Stimulated activated CD8-positive, alpha-beta memory T cell treated with anti-CD3 and anti-CD28 coated beads, Interleukin-7, amount 100 ng/mL, for 48 hours (primary cell): ENCODE data around the gene MALT1.
A peak's percentile ranks its signal among the peaks of the same experiment; 100 is the strongest.

ENCODE experiments used
- DNase-seq, 2 donors: peaks; one replicate each; pipeline ENCODE4 v3.0.0-alpha.2; 2020; ENCODE audit warnings: low read depth in 1 of 2; ENCODE audit errors: extremely low read depth in 1 of 2

MALT1 gene

GRCh38 chr18:58687871-58688308 lies 16.6 kb downstream of the MALT1 start:
- peak in 1 of 2 donors; percentile 51 for DNase-seq

GRCh38 chr18:58690259-58690658 lies 19.0 kb downstream of the MALT1 start:
- no peak for DNase-seq

GRCh38 chr18:58691256-58691655 lies 20.0 kb downstream of the MALT1 start:
- DNase-seq: no peak

- no peak for DNase-seq
These were observed 21.3 kb downstream of the MALT1 start for GRCh38 chr18:58692422-58693185.

GRCh38 chr18:58694221-58694620 lies 23.0 kb downstream of the MALT1 start:
- no peak for DNase-seq

- DNase-seq: no peak
These were observed 23.6 kb downstream of the MALT1 start for GRCh38 chr18:58694720-58695468.

GRCh38 chr18:58695772-58696171 lies 24.5 kb downstream of the MALT1 start:
- no peak for DNase-seq

GRCh38 chr18:58697146-58697545 lies 25.9 kb downstream of the MALT1 start:
- no peak for DNase-seq

- no peak for DNase-seq
These were observed 27.5 kb downstream of the MALT1 start for GRCh38 chr18:58698701-58699193.

- DNase-seq: no peak
These were observed 28.3 kb downstream of the MALT1 start for GRCh38 chr18:58699551-58699950.

GRCh38 chr18:58700209-58700608 lies 28.9 kb downstream of the MALT1 start:
- no peak for DNase-seq

GRCh38 chr18:58712930-58713329 lies 41.7 kb downstream of the MALT1 start:
- no peak for DNase-seq

- DNase-seq: no peak
These were observed 43.0 kb downstream of the MALT1 start for GRCh38 chr18:58714259-58714658.

GRCh38 chr18:58714821-58715220 lies 43.6 kb downstream of the MALT1 start:
- no peak for DNase-seq

GRCh38 chr18:58715540-58715939 lies 44.3 kb downstream of the MALT1 start:
- DNase-seq: no peak

- DNase-seq: no peak
These were observed 44.9 kb downstream of the MALT1 start for GRCh38 chr18:58716060-58716756.

- DNase-seq: no peak
These were observed 50.4 kb downstream of the MALT1 start for GRCh38 chr18:58721566-58722239.

GRCh38 chr18:58723810-58724602 lies 52.7 kb downstream of the MALT1 start:
- DNase-seq: no peak

- DNase-seq: no peak
These were observed 55.4 kb downstream of the MALT1 start for GRCh38 chr18:58726671-58727070.
